CD14-positive monocyte (primary cell): ENCODE results near the gene WNT2. TPM values are rescaled to one million over a fixed set of nuclear protein-coding genes. Genes with fewer than 3 reads are reported as not detected.

Source experiments
- DNase-seq, 3 donors: peaks; one replicate each; pipeline ENCODE4 v3.0.0-alpha.2; 2011 to 2022
- H2AFZ ChIP-seq: 2 replicates; pipeline ENCODE4 v1.6.0; 2012; ENCODE audit warnings: mild to moderate bottlenecking, low read depth, low read length, inconsistent platforms; ENCODE audit not compliant: insufficient read depth, poor library complexity, severe bottlenecking
- H3K27ac ChIP-seq, 2 donors: 1 replicate in 1 of 2; 2 replicates in 1 of 2; pipeline ENCODE4 v1.5.1; 2012 to 2013; ENCODE audit warnings: low read length in 2 of 2, control low read depth in 1 of 2, inconsistent platforms in 1 of 2, low read depth in 1 of 2, mild to moderate bottlenecking in 1 of 2
- H3K27me3 ChIP-seq, 2 donors: one replicate each; pipeline versions ENCODE4 v1.6.0 to v1.6.1; 2011 to 2013; ENCODE audit warnings: low read length in 2 of 2; ENCODE audit not compliant: control insufficient read depth in 2 of 2, insufficient read depth in 2 of 2
- H3K36me3 ChIP-seq, 2 donors: replicated peaks in 1 of 2; 1 replicate in 1 of 2; 2 replicates in 1 of 2; pipeline versions ENCODE4 v1.5.1 to v1.6.1; 2012 to 2013; ENCODE audit warnings: low read length in 2 of 2, control low read depth in 1 of 2, inconsistent platforms in 1 of 2, mild to moderate bottlenecking in 1 of 2; ENCODE audit not compliant: insufficient read depth in 2 of 2, control insufficient read depth in 1 of 2
- H3K4me1 ChIP-seq, 2 donors: 1 replicate in 1 of 2; 2 replicates in 1 of 2; pipeline versions ENCODE4 v1.5.1 to v1.6.1; 2012 to 2013; ENCODE audit warnings: low read length in 2 of 2, control low read depth in 1 of 2, inconsistent platforms in 1 of 2, mild to moderate bottlenecking in 1 of 2, moderate library complexity in 1 of 2; ENCODE audit not compliant: insufficient read depth in 2 of 2, control insufficient read depth in 1 of 2
- H3K4me2 ChIP-seq: replicated peaks from 2 replicates; pipeline ENCODE3; 2012; ENCODE audit warnings: low read length, moderate library complexity, mild to moderate bottlenecking; ENCODE audit not compliant: poor library complexity, severe bottlenecking; ENCODE audit errors: extremely low read depth
- H3K4me3 ChIP-seq, 3 experiments: fragments of 200-600 bp in 1 of 3; sonication (generic) in 1 of 3; replicated peaks in 1 of 3; 1 replicate in 2 of 3; 2 replicates in 1 of 3; pipeline ENCODE4 v1.5.1; 2011 to 2013; ENCODE audit warnings: low read length in 3 of 3, mild to moderate bottlenecking in 3 of 3, control low read depth in 2 of 3, low read depth in 2 of 3, inconsistent platforms in 1 of 3, moderate library complexity in 1 of 3
- H3K79me2 ChIP-seq: 2 replicates; pipeline ENCODE4 v1.6.0; 2012; ENCODE audit warnings: mild to moderate bottlenecking, control low read depth, inconsistent platforms, low read length, moderate library complexity; ENCODE audit not compliant: insufficient read depth
- H3K9ac ChIP-seq: 2 replicates; pipeline ENCODE4 v1.6.0; 2017; ENCODE audit warnings: low read length, mild to moderate bottlenecking; ENCODE audit not compliant: insufficient read depth, poor library complexity, severe bottlenecking
- H3K9me3 ChIP-seq, 2 donors: replicated peaks in 1 of 2; 1 replicate in 1 of 2; 2 replicates in 1 of 2; pipeline versions ENCODE4 v1.5.1 to v1.6.1; 2012 to 2013; ENCODE audit warnings: low read length in 2 of 2, control low read depth in 1 of 2; ENCODE audit not compliant: control insufficient read depth in 1 of 2, insufficient read depth in 1 of 2
- H4K20me1 ChIP-seq: 2 replicates; pipeline ENCODE4 v1.6.0; 2012; ENCODE audit warnings: mild to moderate bottlenecking, low read length, control low read depth, moderate library complexity; ENCODE audit not compliant: insufficient read depth
- H3K27ac Mint-ChIP-seq, 7 donors: one replicate each; pipeline ENCODE4 v1.8.0; 2020; ENCODE audit warnings: mild to moderate bottlenecking in 7 of 7, mixed read lengths in 7 of 7, moderate library complexity in 6 of 7, inconsistent platforms in 2 of 7
- H3K27me3 Mint-ChIP-seq, 3 donors: one replicate each; pipeline ENCODE4 v1.8.0; 2021 to 2022; ENCODE audit warnings: low read depth in 3 of 3, mild to moderate bottlenecking in 3 of 3, mixed read lengths in 3 of 3, moderate library complexity in 3 of 3, inconsistent platforms in 1 of 3
- H3K36me3 Mint-ChIP-seq, 2 donors: one replicate each; pipeline ENCODE4 v1.8.0; 2020; ENCODE audit warnings: mixed read lengths in 2 of 2, inconsistent platforms in 1 of 2, mild to moderate bottlenecking in 1 of 2
- H3K4me1 Mint-ChIP-seq: one replicate; pipeline ENCODE4 v1.8.0; 2020; ENCODE audit warnings: mild to moderate bottlenecking, mixed read lengths
- H3K4me3 Mint-ChIP-seq, 2 donors: one replicate each; pipeline ENCODE4 v1.8.0; 2020; ENCODE audit warnings: mild to moderate bottlenecking in 2 of 2, mixed read lengths in 2 of 2, moderate library complexity in 1 of 2
- H3K9me3 Mint-ChIP-seq, 7 donors: one replicate each; pipeline ENCODE4 v1.8.0; 2020 to 2022; ENCODE audit warnings: mixed read lengths in 7 of 7, mild to moderate bottlenecking in 6 of 7, moderate library complexity in 6 of 7, inconsistent platforms in 2 of 7
- CTCF ChIP-seq: fragments of 200-600 bp; IDR thresholded peaks from one replicate; pipeline ENCODE4 v1.8.0; 2022; ENCODE audit warnings: antibody characterized with exemption, mild to moderate bottlenecking
- WGBS: methylation state at CpG from one replicate; pipeline ENCODE4 v1.1.5; 2013; ENCODE audit warnings: missing lambda C conversion rate; ENCODE audit not compliant: insufficient coverage; 5-methylcytosine and 5-hydroxymethylcytosine counted together
- intact Hi-C, 2 donors: fragments of 100-400 bp; cut with micrococcal nuclease; formaldehyde crosslinking; loops; one replicate each; pipeline versions ENCODE4 v1.15.0 to v1.15.1; 2023
- polyA plus RNA-seq, 3 donors: library from polyadenylated mRNA; depleted of rRNA in 1 of 3; unstranded in 2 of 3; stranded (reverse) in 1 of 3; fragments of 300-500 nt in 2 of 3; fragments of >200 nt in 1 of 3; fragmentation: Illumina TruSeq in 2 of 3; gene quantifications; 1 replicate in 2 of 3; 2 replicates in 1 of 3; pipeline ENCODE4 v1.2.3, GENCODE V29; 2012 to 2021

The WNT2 gene
- polyA plus RNA-seq, 3 donors: not detected

- Mint-ChIP-seq H3K4me3 (no peak overlapping the region), H3K9me3 (peaks cover 0 to 6% (median 0%) of the 10 kb centered on the region in 7 donors), H3K27ac (no peak overlapping the region), H3K4me1 (no peaks in the 10 kb centered on the region), H3K27me3 (peaks cover 0 to 4% (median 3%) of the 10 kb centered on the region in 3 donors), H3K36me3 (no peaks in the 10 kb centered on the region)
- H3K79me2 ChIP-seq: no peaks in the 10 kb centered on the region
- no peak for DNase-seq
- H4K20me1 ChIP-seq: no peaks in the 10 kb centered on the region
- no peaks in the 10 kb centered on the region for H3K27me3 ChIP-seq
- H3K9ac ChIP-seq: no peak overlapping the region
- no peak overlapping the region for H3K4me3 ChIP-seq
- no peak for TF ChIP-seq CTCF
- peaks cover 0 to 6% of the 10 kb centered on the region in 2 donors for H3K9me3 ChIP-seq
- H3K36me3 ChIP-seq: no peaks in the 10 kb centered on the region
- WGBS: 88% methylated on average over 3 of the region's 7 CpGs
- no peak overlapping the region for H3K27ac ChIP-seq
- intact Hi-C loops: no loop called here
- no peak overlapping the region for H2AFZ ChIP-seq
- no peaks in the 10 kb centered on the region for H3K4me1 ChIP-seq
- H3K4me2 ChIP-seq: no peak overlapping the region
Measured at GRCh38 chr7:117347962-117348672, 25.3 kb upstream of the WNT2 start.

GRCh38 chr7:117347480-117347879, 24.6 kb upstream of the WNT2 start:
- H3K27ac Mint-ChIP-seq: no peak overlapping the region
- no peak overlapping the region for H3K4me3 Mint-ChIP-seq
- H3K4me3 ChIP-seq: no peak overlapping the region
- 98% methylated on average over 4 of the region's 6 CpGs for WGBS
- no peaks in the 10 kb centered on the region for H3K36me3 Mint-ChIP-seq
- peaks cover 0 to 3% (median 3%) of the 10 kb centered on the region in 3 donors for H3K27me3 Mint-ChIP-seq
- H2AFZ ChIP-seq: no peak overlapping the region
- no peak overlapping the region for H3K9ac ChIP-seq
- H3K27ac ChIP-seq: no peak overlapping the region
- H3K4me1 Mint-ChIP-seq: no peaks in the 10 kb centered on the region
- H3K27me3 ChIP-seq: no peaks in the 10 kb centered on the region
- no peaks in the 10 kb centered on the region for H3K36me3 ChIP-seq
- peaks cover 0 to 6% of the 10 kb centered on the region in 2 donors for H3K9me3 ChIP-seq
- DNase-seq: no peak
- TF ChIP-seq CTCF: no peak
- no peaks in the 10 kb centered on the region for H3K79me2 ChIP-seq
- no peaks in the 10 kb centered on the region for H4K20me1 ChIP-seq
- H3K4me1 ChIP-seq: no peaks in the 10 kb centered on the region
- peaks cover 0 to 6% (median 0%) of the 10 kb centered on the region in 7 donors for H3K9me3 Mint-ChIP-seq
- intact Hi-C loops: no loop called here
- no peak overlapping the region for H3K4me2 ChIP-seq
